GM21717 (cell line): Measurements from ENCODE around the gene MKRN3.

Experiments
- ATAC-seq: cut with Tn5 transposase; IDR thresholded peaks from one replicate; pipeline ENCODE4 v1.9.1; 2021; ENCODE audit warnings: mild to moderate bottlenecking, moderate library complexity; ENCODE audit not compliant: unreplicated experiment

MKRN3 gene

GRCh38 chr15:23565395-23566070, at the start of gene MKRN3:
TSS of gene MKRN3 (plus strand) at chr15:23565674. CDS start at chr15:23565783, 109 bp downstream.
- ATAC-seq, result peak; percentile 66

- no peak for ATAC-seq
Observed at GRCh38 chr15:23516866-23517265, 48.6 kb upstream of the MKRN3 start.

- ATAC-seq, result no peak
Observed at GRCh38 chr15:23518104-23518503, 47.4 kb upstream of the MKRN3 start.

GRCh38 chr15:23524816-23525215, 40.7 kb upstream of the MKRN3 start:
- no peak for ATAC-seq

- no peak for ATAC-seq
Observed at GRCh38 chr15:23529891-23530290, 35.6 kb upstream of the MKRN3 start.

GRCh38 chr15:23532024-23532423, 33.5 kb upstream of the MKRN3 start:
- ATAC-seq, result no peak

GRCh38 chr15:23536659-23537058, 28.8 kb upstream of the MKRN3 start:
- no peak for ATAC-seq

- no peak for ATAC-seq
Observed at GRCh38 chr15:23538648-23539047, 26.8 kb upstream of the MKRN3 start.

- no peak for ATAC-seq
Observed at GRCh38 chr15:23539892-23540291, 25.6 kb upstream of the MKRN3 start.

- ATAC-seq, result no peak
Observed at GRCh38 chr15:23546158-23546557, 19.3 kb upstream of the MKRN3 start.

- no peak for ATAC-seq
Observed at GRCh38 chr15:23548071-23548470, 17.4 kb upstream of the MKRN3 start.

- no peak for ATAC-seq
Observed at GRCh38 chr15:23561914-23562313, 3.6 kb upstream of the MKRN3 start.

GRCh38 chr15:23564821-23565394, 566 bp upstream of the MKRN3 start:
- ATAC-seq, result no peak

GRCh38 chr15:23566071-23566554, 639 bp downstream of the MKRN3 start:
- ATAC-seq, result peak; percentile 51

GRCh38 chr15:23566651-23567050, 1.2 kb downstream of the MKRN3 start:
- ATAC-seq, result no peak

- no peak for ATAC-seq
Observed at GRCh38 chr15:23567921-23568320, 2.4 kb downstream of the MKRN3 start.

- no peak for ATAC-seq
Observed at GRCh38 chr15:23569151-23569925, 3.9 kb downstream of the MKRN3 start.

- ATAC-seq, result no peak
Observed at GRCh38 chr15:23570486-23570885, 5.0 kb downstream of the MKRN3 start.

- no peak for ATAC-seq
Observed at GRCh38 chr15:23572844-23573243, 7.4 kb downstream of the MKRN3 start.

GRCh38 chr15:23574742-23575141, 9.3 kb downstream of the MKRN3 start:
- no peak for ATAC-seq

- ATAC-seq, result no peak
Observed at GRCh38 chr15:23576061-23576460, 10.6 kb downstream of the MKRN3 start.
